Measurements from ENCODE around the gene ZFYVE28. TPM values are rescaled to one million over a fixed set of nuclear protein-coding genes. Genes with fewer than 3 reads are reported as not detected.
A peak's percentile ranks its signal among the peaks of the same experiment; 100 is the strongest.

ZFYVE28 gene
- total and polyA plus RNA-seq, 2 donors (not counting 1 experiment from before 2014, with no cell fraction given), result 5.8 to 12.1 TPM

GRCh38 chr4:2264481-2265041, 153.9 kb downstream of the ZFYVE28 start:
- Histone ChIP-seq H3K9me3 (ENCODE audit: control extremely low read depth in 1 of 3, control insufficient read depth in 2 of 3, insufficient read depth in 1 of 3, low read length in 2 of 3) (no peaks in the 10 kb centered on the region), H3K36me3 (replicated peaks in 1 of 2; ENCODE audit: control extremely low read depth in 1 of 2, control insufficient read depth in 1 of 2, extremely low read depth in 1 of 2, insufficient read depth in 2 of 2, low read length in 1 of 2) (no peaks in the 10 kb centered on the region), H3K79me2 (ENCODE audit: control insufficient read depth, insufficient read depth, low read length) (peaks cover 22% of the 10 kb centered on the region), H3K27me3 (replicated peaks in 1 of 4; ENCODE audit: control extremely low read depth in 1 of 4, control insufficient read depth in 3 of 4, insufficient read depth in 4 of 4, low read length in 3 of 4) (no peaks in the 10 kb centered on the region), H3K9ac (ENCODE audit: low read length) (no peak overlapping the region), H2AFZ (ENCODE audit: insufficient read depth, low read depth, low read length, poor library complexity, severe bottlenecking) (no peak overlapping the region), H3K4me3 (ENCODE audit: control extremely low read depth in 1 of 5, extremely low read depth in 1 of 5, insufficient read depth in 1 of 5, low read depth in 2 of 5, low read length in 4 of 5) (no peak overlapping the region), H3K4me1 (ENCODE audit: control insufficient read depth in 2 of 2, insufficient read depth in 2 of 2, low read length in 2 of 2) (peaks cover 23 to 34% of the 10 kb centered on the region in 2 donors), H3K27ac (ENCODE audit: low read length in 2 of 2) (no peak overlapping the region), H4K20me1 (ENCODE audit: control insufficient read depth, insufficient read depth, low read length, poor library complexity, severe bottlenecking) (peaks cover 17% of the 10 kb centered on the region), H3K4me2 (replicated peaks; ENCODE audit: low read depth, low read length, poor library complexity, severe bottlenecking) (no peak overlapping the region)
- 79% methylated on average over 6 of the region's 6 CpGs for WGBS (ENCODE audit: insufficient coverage)
- Mint-ChIP-seq H3K27ac (no peak overlapping the region), H3K27me3 (no peaks in the 10 kb centered on the region), H3K9me3 (ENCODE audit: insufficient read depth) (no peaks in the 10 kb centered on the region), H3K4me1 (peaks cover 10% of the 10 kb centered on the region), H3K4me3 (peak overlapping the region; percentile 76)
- ChIA-PET POLR2A (interaction anchor here (0.6 to 3.0 kb wide), 2 partner anchors 22 to 340 kb away, joined by 5 to 20 read pairs; partner anchors contain the start of genes HAUS3 and POLN), CTCF (interaction anchor here (0.6 kb wide), 1 partner anchor 292 kb away, joined by 3 read pairs; no protein-coding TSS in a partner anchor)
- intact Hi-C loops (cut with micrococcal nuclease), result loop anchor here (10.0 kb wide), 1 partner anchor 430 kb away; no protein-coding TSS in a partner anchor
- no peak for ATAC-seq (ENCODE audit: low read depth)
- no peak for DNase-seq
- no peak for TF ChIP-seq EZH2 (IDR thresholded peaks at IDR 0.05; ENCODE audit: borderline replicate concordance, insufficient read depth, low read depth, low read length, poor library complexity, severe bottlenecking)
- TF ChIP-seq, protein P1, sequence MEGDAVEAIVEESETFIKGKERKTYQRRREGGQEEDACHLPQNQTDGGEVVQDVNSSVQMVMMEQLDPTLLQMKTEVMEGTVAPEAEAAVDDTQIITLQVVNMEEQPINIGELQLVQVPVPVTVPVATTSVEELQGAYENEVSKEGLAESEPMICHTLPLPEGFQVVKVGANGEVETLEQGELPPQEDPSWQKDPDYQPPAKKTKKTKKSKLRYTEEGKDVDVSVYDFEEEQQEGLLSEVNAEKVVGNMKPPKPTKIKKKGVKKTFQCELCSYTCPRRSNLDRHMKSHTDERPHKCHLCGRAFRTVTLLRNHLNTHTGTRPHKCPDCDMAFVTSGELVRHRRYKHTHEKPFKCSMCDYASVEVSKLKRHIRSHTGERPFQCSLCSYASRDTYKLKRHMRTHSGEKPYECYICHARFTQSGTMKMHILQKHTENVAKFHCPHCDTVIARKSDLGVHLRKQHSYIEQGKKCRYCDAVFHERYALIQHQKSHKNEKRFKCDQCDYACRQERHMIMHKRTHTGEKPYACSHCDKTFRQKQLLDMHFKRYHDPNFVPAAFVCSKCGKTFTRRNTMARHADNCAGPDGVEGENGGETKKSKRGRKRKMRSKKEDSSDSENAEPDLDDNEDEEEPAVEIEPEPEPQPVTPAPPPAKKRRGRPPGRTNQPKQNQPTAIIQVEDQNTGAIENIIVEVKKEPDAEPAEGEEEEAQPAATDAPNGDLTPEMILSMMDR (IDR thresholded peaks at IDR 0.05), result no peak

GRCh38 chr4:2263926-2264321, 154.5 kb downstream of the ZFYVE28 start:
- H3K27ac Mint-ChIP-seq, result peak overlapping the region; percentile 92
- no peak overlapping the region for H2AFZ ChIP-seq (ENCODE audit: insufficient read depth, low read depth, low read length, poor library complexity, severe bottlenecking)

More at GRCh38 chr4:2263926-2264321, 154.5 kb downstream of the ZFYVE28 start:
- Mint-ChIP-seq H3K4me1 (peaks cover 13% of the 10 kb centered on the region), H3K27me3 (no peaks in the 10 kb centered on the region), H3K4me3 (peak overlapping the region; percentile 76), H3K9me3 (ENCODE audit: insufficient read depth) (no peaks in the 10 kb centered on the region)
- Histone ChIP-seq H3K27me3 (replicated peaks in 1 of 4; ENCODE audit: control extremely low read depth in 1 of 4, control insufficient read depth in 3 of 4, insufficient read depth in 4 of 4, low read length in 3 of 4) (no peaks in the 10 kb centered on the region), H3K9ac (ENCODE audit: low read length) (no peak overlapping the region), H3K27ac (ENCODE audit: low read length in 2 of 2) (no peak overlapping the region), H3K4me2 (replicated peaks; ENCODE audit: low read depth, low read length, poor library complexity, severe bottlenecking) (no peak overlapping the region), H4K20me1 (ENCODE audit: control insufficient read depth, insufficient read depth, low read length, poor library complexity, severe bottlenecking) (peaks cover 23% of the 10 kb centered on the region), H3K4me3 (ENCODE audit: control extremely low read depth in 1 of 5, extremely low read depth in 1 of 5, insufficient read depth in 1 of 5, low read depth in 2 of 5, low read length in 4 of 5) (no peak overlapping the region), H3K79me2 (ENCODE audit: control insufficient read depth, insufficient read depth, low read length) (peaks cover 28% of the 10 kb centered on the region), H3K9me3 (ENCODE audit: control extremely low read depth in 1 of 3, control insufficient read depth in 2 of 3, insufficient read depth in 1 of 3, low read length in 2 of 3) (no peaks in the 10 kb centered on the region), H3K4me1 (ENCODE audit: control insufficient read depth in 2 of 2, insufficient read depth in 2 of 2, low read length in 2 of 2) (peaks cover 23 to 41% of the 10 kb centered on the region in 2 donors), H3K36me3 (replicated peaks in 1 of 2; ENCODE audit: control extremely low read depth in 1 of 2, control insufficient read depth in 1 of 2, extremely low read depth in 1 of 2, insufficient read depth in 2 of 2, low read length in 1 of 2) (peaks cover 0 to 6% of the 10 kb centered on the region in 2 experiments)
- TF ChIP-seq, protein P1 (IDR thresholded peaks at IDR 0.05), result no peak
- TF ChIP-seq EZH2 (IDR thresholded peaks at IDR 0.05; ENCODE audit: borderline replicate concordance, insufficient read depth, low read depth, low read length, poor library complexity, severe bottlenecking), result no peak
- ATAC-seq (ENCODE audit: low read depth), result no peak
- no peak for DNase-seq
- CTCF ChIA-PET, result interaction anchor here (1.3 kb wide), 1 partner anchor 90 kb away, joined by 6 read pairs; no protein-coding TSS in a partner anchor
- intact Hi-C loops (cut with micrococcal nuclease), result loop anchor here (10.0 kb wide), 1 partner anchor 431 kb away; no protein-coding TSS in a partner anchor
- 81% methylated on average over 5 of the region's 6 CpGs for WGBS (ENCODE audit: insufficient coverage)
- POLR2A ChIA-PET, result interaction anchor here (3.0 kb wide), 1 partner anchor 21 kb away, joined by 20 read pairs; the partner anchor contains the start of genes HAUS3 and POLN

Data from B cell (primary cell).